H1 (cell line): ENCODE results near the gene ATPAF2. TPM values are rescaled to one million over a fixed set of nuclear protein-coding genes. Genes with fewer than 3 reads are reported as not detected.

Experiments
- CEBPB ChIP-seq: IDR thresholded peaks from 2 replicates; pipeline ENCODE4 v1.6.1; 2012; ENCODE audit warnings: low read depth, low read length
- CHD1 ChIP-seq: IDR thresholded peaks from 2 replicates; pipeline ENCODE4 v1.6.1; 2012; ENCODE audit warnings: low read depth, low read length, improper control_type of control experiment
- RFX5 ChIP-seq: IDR thresholded peaks from 2 replicates; pipeline ENCODE4 v1.6.1; 2011; ENCODE audit warnings: low read depth, low read length, improper control_type of control experiment, borderline replicate concordance
- SAP30 ChIP-seq: fragments of 300-600 bp; sonication (generic); IDR thresholded peaks from 2 replicates; pipeline ENCODE4 v1.7.1; 2012; ENCODE audit warnings: low read length, moderate library complexity, mild to moderate bottlenecking, inconsistent platforms; ENCODE audit not compliant: insufficient read depth, insufficient replicate concordance
- polyA plus RNA-seq, 7 experiments: library from polyadenylated mRNA; depleted of rRNA in 3 of 7; stranded (reverse) in 5 of 7; unstranded in 2 of 7; fragments of >200 nt in 5 of 7; fragments of 200-250 nt in 2 of 7; gene quantifications; 1 replicate in 5 of 7; 2 replicates in 1 of 7; 4 replicates in 1 of 7; pipeline versions ENCODE4 v1.2.1 to v1.2.3, GENCODE V29; 2011 to 2013; ENCODE audit warnings: missing spikeins in 2 of 7, mixed read lengths in 2 of 7
- total RNA-seq: library from RNA; stranded (reverse); fragmentation: NEBNext Ultra II Directional; extraction: Animal tissue kit (Norgen Biotek cat#: 25700); gene quantifications from 2 replicates; pipeline ENCODE4 v1.2.1, GENCODE V29; 2021
- TF ChIP-seq, protein P1 (sequence below): fragments of 300-600 bp; sonication (generic); IDR thresholded peaks from 2 replicates; pipeline ENCODE4 v1.7.1; 2012; ENCODE audit warnings: low read length, moderate library complexity, mild to moderate bottlenecking, inconsistent platforms; ENCODE audit not compliant: insufficient replicate concordance

Gene ATPAF2
- total and polyA plus RNA-seq, 2 of the 8 experiments (the other 6 are each of a cell fraction or from before 2014, with no cell fraction given), result 19.6 to 22.9 TPM

DNA sequence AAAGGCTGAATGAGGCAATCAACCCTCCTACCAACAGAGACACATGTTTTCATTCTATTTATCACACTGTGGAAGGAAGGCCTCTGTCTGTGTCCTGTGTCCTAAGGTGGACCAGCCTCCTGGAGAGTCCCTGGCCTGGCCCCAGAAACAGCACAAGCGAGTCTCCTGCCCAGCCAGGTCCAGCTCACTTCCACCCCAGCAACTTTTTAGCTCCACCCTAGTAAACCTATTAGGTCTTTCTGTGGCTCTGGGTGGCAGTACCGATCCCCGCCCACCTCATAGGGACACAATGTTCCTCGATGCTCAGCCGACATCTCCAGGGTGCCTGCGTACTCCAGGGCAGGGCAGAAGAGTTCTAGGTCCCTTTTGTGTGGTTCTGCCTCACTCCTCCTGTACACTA is 55.6 kb downstream of the ATPAF2 start (continued):
- TF ChIP-seq, protein P1, sequence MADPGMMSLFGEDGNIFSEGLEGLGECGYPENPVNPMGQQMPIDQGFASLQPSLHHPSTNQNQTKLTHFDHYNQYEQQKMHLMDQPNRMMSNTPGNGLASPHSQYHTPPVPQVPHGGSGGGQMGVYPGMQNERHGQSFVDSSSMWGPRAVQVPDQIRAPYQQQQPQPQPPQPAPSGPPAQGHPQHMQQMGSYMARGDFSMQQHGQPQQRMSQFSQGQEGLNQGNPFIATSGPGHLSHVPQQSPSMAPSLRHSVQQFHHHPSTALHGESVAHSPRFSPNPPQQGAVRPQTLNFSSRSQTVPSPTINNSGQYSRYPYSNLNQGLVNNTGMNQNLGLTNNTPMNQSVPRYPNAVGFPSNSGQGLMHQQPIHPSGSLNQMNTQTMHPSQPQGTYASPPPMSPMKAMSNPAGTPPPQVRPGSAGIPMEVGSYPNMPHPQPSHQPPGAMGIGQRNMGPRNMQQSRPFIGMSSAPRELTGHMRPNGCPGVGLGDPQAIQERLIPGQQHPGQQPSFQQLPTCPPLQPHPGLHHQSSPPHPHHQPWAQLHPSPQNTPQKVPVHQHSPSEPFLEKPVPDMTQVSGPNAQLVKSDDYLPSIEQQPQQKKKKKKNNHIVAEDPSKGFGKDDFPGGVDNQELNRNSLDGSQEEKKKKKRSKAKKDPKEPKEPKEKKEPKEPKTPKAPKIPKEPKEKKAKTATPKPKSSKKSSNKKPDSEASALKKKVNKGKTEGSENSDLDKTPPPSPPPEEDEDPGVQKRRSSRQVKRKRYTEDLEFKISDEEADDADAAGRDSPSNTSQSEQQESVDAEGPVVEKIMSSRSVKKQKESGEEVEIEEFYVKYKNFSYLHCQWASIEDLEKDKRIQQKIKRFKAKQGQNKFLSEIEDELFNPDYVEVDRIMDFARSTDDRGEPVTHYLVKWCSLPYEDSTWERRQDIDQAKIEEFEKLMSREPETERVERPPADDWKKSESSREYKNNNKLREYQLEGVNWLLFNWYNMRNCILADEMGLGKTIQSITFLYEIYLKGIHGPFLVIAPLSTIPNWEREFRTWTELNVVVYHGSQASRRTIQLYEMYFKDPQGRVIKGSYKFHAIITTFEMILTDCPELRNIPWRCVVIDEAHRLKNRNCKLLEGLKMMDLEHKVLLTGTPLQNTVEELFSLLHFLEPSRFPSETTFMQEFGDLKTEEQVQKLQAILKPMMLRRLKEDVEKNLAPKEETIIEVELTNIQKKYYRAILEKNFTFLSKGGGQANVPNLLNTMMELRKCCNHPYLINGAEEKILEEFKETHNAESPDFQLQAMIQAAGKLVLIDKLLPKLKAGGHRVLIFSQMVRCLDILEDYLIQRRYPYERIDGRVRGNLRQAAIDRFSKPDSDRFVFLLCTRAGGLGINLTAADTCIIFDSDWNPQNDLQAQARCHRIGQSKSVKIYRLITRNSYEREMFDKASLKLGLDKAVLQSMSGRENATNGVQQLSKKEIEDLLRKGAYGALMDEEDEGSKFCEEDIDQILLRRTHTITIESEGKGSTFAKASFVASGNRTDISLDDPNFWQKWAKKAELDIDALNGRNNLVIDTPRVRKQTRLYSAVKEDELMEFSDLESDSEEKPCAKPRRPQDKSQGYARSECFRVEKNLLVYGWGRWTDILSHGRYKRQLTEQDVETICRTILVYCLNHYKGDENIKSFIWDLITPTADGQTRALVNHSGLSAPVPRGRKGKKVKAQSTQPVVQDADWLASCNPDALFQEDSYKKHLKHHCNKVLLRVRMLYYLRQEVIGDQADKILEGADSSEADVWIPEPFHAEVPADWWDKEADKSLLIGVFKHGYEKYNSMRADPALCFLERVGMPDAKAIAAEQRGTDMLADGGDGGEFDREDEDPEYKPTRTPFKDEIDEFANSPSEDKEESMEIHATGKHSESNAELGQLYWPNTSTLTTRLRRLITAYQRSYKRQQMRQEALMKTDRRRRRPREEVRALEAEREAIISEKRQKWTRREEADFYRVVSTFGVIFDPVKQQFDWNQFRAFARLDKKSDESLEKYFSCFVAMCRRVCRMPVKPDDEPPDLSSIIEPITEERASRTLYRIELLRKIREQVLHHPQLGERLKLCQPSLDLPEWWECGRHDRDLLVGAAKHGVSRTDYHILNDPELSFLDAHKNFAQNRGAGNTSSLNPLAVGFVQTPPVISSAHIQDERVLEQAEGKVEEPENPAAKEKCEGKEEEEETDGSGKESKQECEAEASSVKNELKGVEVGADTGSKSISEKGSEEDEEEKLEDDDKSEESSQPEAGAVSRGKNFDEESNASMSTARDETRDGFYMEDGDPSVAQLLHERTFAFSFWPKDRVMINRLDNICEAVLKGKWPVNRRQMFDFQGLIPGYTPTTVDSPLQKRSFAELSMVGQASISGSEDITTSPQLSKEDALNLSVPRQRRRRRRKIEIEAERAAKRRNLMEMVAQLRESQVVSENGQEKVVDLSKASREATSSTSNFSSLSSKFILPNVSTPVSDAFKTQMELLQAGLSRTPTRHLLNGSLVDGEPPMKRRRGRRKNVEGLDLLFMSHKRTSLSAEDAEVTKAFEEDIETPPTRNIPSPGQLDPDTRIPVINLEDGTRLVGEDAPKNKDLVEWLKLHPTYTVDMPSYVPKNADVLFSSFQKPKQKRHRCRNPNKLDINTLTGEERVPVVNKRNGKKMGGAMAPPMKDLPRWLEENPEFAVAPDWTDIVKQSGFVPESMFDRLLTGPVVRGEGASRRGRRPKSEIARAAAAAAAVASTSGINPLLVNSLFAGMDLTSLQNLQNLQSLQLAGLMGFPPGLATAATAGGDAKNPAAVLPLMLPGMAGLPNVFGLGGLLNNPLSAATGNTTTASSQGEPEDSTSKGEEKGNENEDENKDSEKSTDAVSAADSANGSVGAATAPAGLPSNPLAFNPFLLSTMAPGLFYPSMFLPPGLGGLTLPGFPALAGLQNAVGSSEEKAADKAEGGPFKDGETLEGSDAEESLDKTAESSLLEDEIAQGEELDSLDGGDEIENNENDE, result no peak
- TF ChIP-seq CEBPB, result no peak
- TF ChIP-seq RFX5, result no peak
- no peak for TF ChIP-seq SAP30
- no peak for TF ChIP-seq CHD1
